Measurements from ENCODE around the gene GYG1. TPM values are rescaled to one million over a fixed set of nuclear protein-coding genes. Genes with fewer than 3 reads are reported as not detected.
"Not testable (repeated sequence)": the region's sequence is repeated elsewhere in the genome, so short reads cannot be mapped to it uniquely, and the experiment has no call there.

GYG1 gene
- polyA plus RNA-seq, 3 donors, result 24.2 to 27.0 (median 26.5) TPM

- no peak for DNase-seq
Observed at GRCh38 chr3:148974726-148975125, 16.6 kb upstream of the GYG1 start.

- DNase-seq, result no peak
Observed at GRCh38 chr3:148975248-148975647, 16.1 kb upstream of the GYG1 start.

- no peak for DNase-seq
Observed at GRCh38 chr3:148975696-148976095, 15.6 kb upstream of the GYG1 start.

- DNase-seq, result no peak
Observed at GRCh38 chr3:148981273-148981672, 10.1 kb upstream of the GYG1 start.

GRCh38 chr3:148987551-148987950 lies 3.8 kb upstream of the GYG1 start:
- not testable (repeated sequence) for DNase-seq

- no peak for DNase-seq
Observed at GRCh38 chr3:148990236-148990635, 1.1 kb upstream of the GYG1 start.

- DNase-seq, result peak; percentile 29
Observed at GRCh38 chr3:148992027-148992634, 791 bp downstream of the GYG1 start.

GRCh38 chr3:148992635-148993255 lies 1.4 kb downstream of the GYG1 start:
- DNase-seq, result no peak

- DNase-seq, result no peak
Observed at GRCh38 chr3:148997623-148998022, 6.3 kb downstream of the GYG1 start.

- no peak for DNase-seq
Observed at GRCh38 chr3:148998297-148998696, 7.0 kb downstream of the GYG1 start.

GRCh38 chr3:148998715-148999423 lies 7.5 kb downstream of the GYG1 start:
- no peak for DNase-seq

GRCh38 chr3:148999806-149000205 lies 8.5 kb downstream of the GYG1 start:
- DNase-seq, result no peak

GRCh38 chr3:149000206-149000745 lies 8.9 kb downstream of the GYG1 start:
- DNase-seq, result no peak

GRCh38 chr3:149001727-149002126 lies 10.4 kb downstream of the GYG1 start:
- DNase-seq, result no peak

- DNase-seq, result no peak
Observed at GRCh38 chr3:149003653-149004305, 12.4 kb downstream of the GYG1 start.

- no peak for DNase-seq
Observed at GRCh38 chr3:149004622-149005021, 13.3 kb downstream of the GYG1 start.

GRCh38 chr3:149005416-149005815 lies 14.1 kb downstream of the GYG1 start:
- no peak for DNase-seq

- no peak for DNase-seq
Observed at GRCh38 chr3:149007567-149008257, 16.4 kb downstream of the GYG1 start.

GRCh38 chr3:149009732-149010131 lies 18.4 kb downstream of the GYG1 start:
- no peak for DNase-seq

GRCh38 chr3:149010504-149010951 lies 19.2 kb downstream of the GYG1 start:
- DNase-seq, result no peak

GRCh38 chr3:149010966-149011365 lies 19.6 kb downstream of the GYG1 start:
- DNase-seq, result no peak

GRCh38 chr3:149011676-149012075 lies 20.3 kb downstream of the GYG1 start:
- no peak for DNase-seq
